LHCN-M2 (cell line): ENCODE results near the gene PGAP3. TPM values are rescaled to one million over a fixed set of nuclear protein-coding genes. Genes with fewer than 3 reads are reported as not detected.
"Not testable (repeated sequence)": the region's sequence is repeated elsewhere in the genome, so short reads cannot be mapped to it uniquely, and the experiment has no call there.

Source experiments
- DNase-seq: peaks from one replicate; pipeline ENCODE4 v3.0.0-alpha.2; 2012; ENCODE audit warnings: low read depth
- total RNA-seq: library from RNA; depleted of rRNA; stranded (reverse); fragments of >200 nt; gene quantifications from 2 replicates; pipeline ENCODE4 v1.2.3, GENCODE V29; 2014

PGAP3 gene
- total RNA-seq, 1 experiment from 2014 or later = 14.0 TPM

GRCh38 chr17:39715375-39716072 is 27.7 kb upstream of the PGAP3 start:
- DNase-seq = no peak

GRCh38 chr17:39714234-39714633 is 26.4 kb upstream of the PGAP3 start:
- no peak for DNase-seq

GRCh38 chr17:39711851-39712250 is 24.0 kb upstream of the PGAP3 start:
- no peak for DNase-seq

GRCh38 chr17:39711071-39711470 is 23.2 kb upstream of the PGAP3 start:
- not testable (repeated sequence) for DNase-seq

- no peak for DNase-seq
Observed at GRCh38 chr17:39709998-39710964, 22.4 kb upstream of the PGAP3 start.

- DNase-seq = no peak
Observed at GRCh38 chr17:39709319-39709997, 21.6 kb upstream of the PGAP3 start.

- no peak for DNase-seq
Observed at GRCh38 chr17:39706921-39707337, 19.1 kb upstream of the PGAP3 start.

GRCh38 chr17:39706383-39706782 is 18.5 kb upstream of the PGAP3 start:
- no peak for DNase-seq

- no peak for DNase-seq
Observed at GRCh38 chr17:39705786-39706348, 18.0 kb upstream of the PGAP3 start.

GRCh38 chr17:39704821-39705551 is 17.1 kb upstream of the PGAP3 start:
- DNase-seq = no peak

GRCh38 chr17:39703913-39704312 is 16.1 kb upstream of the PGAP3 start:
- no peak for DNase-seq

GRCh38 chr17:39702901-39703893 is 15.3 kb upstream of the PGAP3 start:
- no peak for DNase-seq

- no peak for DNase-seq
Observed at GRCh38 chr17:39701784-39702422, 14.0 kb upstream of the PGAP3 start.

GRCh38 chr17:39701012-39701783 is 13.3 kb upstream of the PGAP3 start:
- no peak for DNase-seq

GRCh38 chr17:39700148-39700987 is 12.5 kb upstream of the PGAP3 start:
- DNase-seq = peak; percentile 19

- peak; percentile 79 for DNase-seq
Observed at GRCh38 chr17:39699818-39700147, 11.9 kb upstream of the PGAP3 start, which contains the start of gene ERBB2. Gene ERBB2, plus strand, starts transcription at chr17:39700064. Its CDS starts 175 bp downstream, at chr17:39700239.

GRCh38 chr17:39699157-39699817 is 11.4 kb upstream of the PGAP3 start:
- DNase-seq = not testable (repeated sequence)
